Peyer's patch (tissue), 4 donors: Measurements from ENCODE around the gene CTU2.

Experiments used
- POLR2A ChIP-seq, 2 donors: fragments of 450-650 bp; IDR thresholded peaks; one replicate each; pipeline ENCODE4 v1.5.1; 2017; ENCODE audit warnings: antibody characterized with exemption in 2 of 2, mild to moderate bottlenecking in 2 of 2, moderate library complexity in 2 of 2
- TF ChIP-seq, protein P1 (sequence below), 6 experiments: fragments of 450-650 bp in 4 of 6; fragments of 200-600 bp in 2 of 6; sonication (generic) in 1 of 6; IDR thresholded peaks; one replicate each; pipeline ENCODE4 v1.5.1; 2017 to 2019; ENCODE audit warnings: antibody characterized with exemption in 6 of 6, mild to moderate bottlenecking in 3 of 6, moderate library complexity in 1 of 6

DNA sequence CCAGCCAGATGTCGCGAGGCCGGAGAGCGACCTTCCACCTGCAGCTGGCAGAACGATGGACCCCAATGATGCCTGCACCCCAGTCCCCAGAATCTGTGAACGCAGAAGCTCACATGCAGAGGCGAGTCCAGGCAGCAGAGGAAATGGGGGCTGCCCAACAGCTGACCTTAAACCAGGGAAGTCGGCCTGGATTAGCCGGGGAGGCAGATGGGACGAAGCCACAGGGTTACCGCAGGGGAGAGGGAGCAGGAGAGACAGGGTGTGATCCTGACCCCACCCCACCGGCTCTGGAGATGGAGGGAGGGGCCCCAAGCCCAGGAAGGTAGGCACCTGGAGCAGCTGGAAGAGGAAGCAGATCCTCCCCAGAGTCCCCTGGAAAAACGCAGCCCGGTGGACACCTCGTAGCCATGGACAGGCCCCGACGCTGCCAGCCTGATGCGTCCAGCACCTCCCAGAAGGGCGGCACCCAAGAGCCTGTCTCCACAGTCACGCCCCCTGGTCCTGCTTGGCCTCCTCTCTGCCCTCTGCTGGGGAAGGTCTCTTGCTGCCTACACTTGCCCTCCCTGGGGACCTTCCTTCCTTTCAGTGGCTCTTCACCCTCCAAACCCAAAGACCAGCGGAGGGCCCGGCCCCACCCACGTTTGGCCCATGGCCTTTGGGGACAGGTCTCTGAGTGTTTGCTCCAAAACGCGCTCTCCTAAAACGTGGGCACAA, 41.4 kb downstream of the CTU2 start:
- TF ChIP-seq, protein P1, sequence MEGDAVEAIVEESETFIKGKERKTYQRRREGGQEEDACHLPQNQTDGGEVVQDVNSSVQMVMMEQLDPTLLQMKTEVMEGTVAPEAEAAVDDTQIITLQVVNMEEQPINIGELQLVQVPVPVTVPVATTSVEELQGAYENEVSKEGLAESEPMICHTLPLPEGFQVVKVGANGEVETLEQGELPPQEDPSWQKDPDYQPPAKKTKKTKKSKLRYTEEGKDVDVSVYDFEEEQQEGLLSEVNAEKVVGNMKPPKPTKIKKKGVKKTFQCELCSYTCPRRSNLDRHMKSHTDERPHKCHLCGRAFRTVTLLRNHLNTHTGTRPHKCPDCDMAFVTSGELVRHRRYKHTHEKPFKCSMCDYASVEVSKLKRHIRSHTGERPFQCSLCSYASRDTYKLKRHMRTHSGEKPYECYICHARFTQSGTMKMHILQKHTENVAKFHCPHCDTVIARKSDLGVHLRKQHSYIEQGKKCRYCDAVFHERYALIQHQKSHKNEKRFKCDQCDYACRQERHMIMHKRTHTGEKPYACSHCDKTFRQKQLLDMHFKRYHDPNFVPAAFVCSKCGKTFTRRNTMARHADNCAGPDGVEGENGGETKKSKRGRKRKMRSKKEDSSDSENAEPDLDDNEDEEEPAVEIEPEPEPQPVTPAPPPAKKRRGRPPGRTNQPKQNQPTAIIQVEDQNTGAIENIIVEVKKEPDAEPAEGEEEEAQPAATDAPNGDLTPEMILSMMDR (IDR thresholded peaks at IDR 0.05), result peak in 4 of 6 experiments; percentile 26 to 59 (median 50)
- no peak for TF ChIP-seq POLR2A (IDR thresholded peaks at IDR 0.05)
